Esophagus muscularis mucosa (tissue), 4 donors: ENCODE data around the gene PTGER3. TPM values are rescaled to one million over a fixed set of nuclear protein-coding genes. Genes with fewer than 3 reads are reported as not detected.
A peak's percentile ranks its signal among the peaks of the same experiment; 100 is the strongest.

Source experiments
- DNase-seq: peaks from one replicate; pipeline ENCODE4 v3.0.0-alpha.2; 2017; ENCODE audit errors: extremely low spot score
- H3K27ac ChIP-seq, 4 donors: fragments of 200-600 bp; sonication (generic); replicated peaks in 1 of 4; 1 replicate in 3 of 4; 2 replicates in 1 of 4; pipeline ENCODE4 v1.5.1; 2016 to 2019; ENCODE audit warnings: mild to moderate bottlenecking in 1 of 4
- H3K27me3 ChIP-seq, 4 donors: fragments of 200-600 bp; sonication (generic); one replicate each; pipeline versions ENCODE4 v1.5.1 to v1.6.0; 2016 to 2019
- H3K36me3 ChIP-seq, 4 donors: fragments of 200-600 bp; sonication (generic); one replicate each; pipeline ENCODE4 v1.5.1; 2016 to 2019
- H3K4me1 ChIP-seq, 4 donors: fragments of 200-600 bp; sonication (generic); one replicate each; pipeline ENCODE4 v1.5.1; 2016 to 2019
- H3K4me3 ChIP-seq, 4 donors: fragments of 200-600 bp; sonication (generic); 1 replicate in 2 of 4; 2 replicates in 2 of 4; pipeline ENCODE4 v1.5.1; 2016 to 2019; ENCODE audit warnings: mild to moderate bottlenecking in 4 of 4, moderate library complexity in 1 of 4
- H3K9me3 ChIP-seq, 4 donors: fragments of 200-600 bp; sonication (generic); 1 replicate in 3 of 4; 2 replicates in 1 of 4; pipeline ENCODE4 v1.5.1; 2016 to 2019
- CTCF ChIP-seq, 3 experiments: fragments of 200-600 bp in 2 of 3; fragments of 450-650 bp in 1 of 3; sonication (generic) in 2 of 3; IDR thresholded peaks; one replicate each; pipeline ENCODE4 v1.5.1; 2017 to 2019; ENCODE audit warnings: antibody characterized with exemption in 3 of 3, mild to moderate bottlenecking in 2 of 3, moderate library complexity in 1 of 3
- EP300 ChIP-seq: sonication (generic); formaldehyde crosslinking; IDR thresholded peaks from one replicate; pipeline ENCODE4 v1.6.1; 2017; ENCODE audit warnings: antibody characterized with exemption
- POLR2A ChIP-seq: fragments of 450-650 bp; IDR thresholded peaks from one replicate; pipeline ENCODE4 v1.6.1; 2017; ENCODE audit warnings: antibody characterized with exemption, moderate library complexity, mild to moderate bottlenecking, low read depth
- POLR2AphosphoS5 ChIP-seq, 2 donors: sonication (generic); formaldehyde crosslinking; IDR thresholded peaks; one replicate each; pipeline ENCODE4 v1.6.1; 2017; ENCODE audit warnings: antibody characterized with exemption in 2 of 2
- WGBS: methylation state at CpG from one replicate; pipeline ENCODE4 v1.1.5; 2018; 5-methylcytosine and 5-hydroxymethylcytosine counted together
- intact Hi-C: fragments of 100-400 bp; cut with DNase I; formaldehyde crosslinking; loops from one replicate; pipeline ENCODE4 v1.15.1; 2023
- total RNA-seq, 4 donors: library from RNA; depleted of rRNA; stranded (reverse); fragments of >200 nt; gene quantifications; one replicate each; pipeline versions ENCODE4 v1.1.0 to v1.2.1, GENCODE V29; 2016

PTGER3 gene
- total RNA-seq, 4 donors from 2014 or later = 5.4 to 34.8 (median 19.2) TPM

DNA sequence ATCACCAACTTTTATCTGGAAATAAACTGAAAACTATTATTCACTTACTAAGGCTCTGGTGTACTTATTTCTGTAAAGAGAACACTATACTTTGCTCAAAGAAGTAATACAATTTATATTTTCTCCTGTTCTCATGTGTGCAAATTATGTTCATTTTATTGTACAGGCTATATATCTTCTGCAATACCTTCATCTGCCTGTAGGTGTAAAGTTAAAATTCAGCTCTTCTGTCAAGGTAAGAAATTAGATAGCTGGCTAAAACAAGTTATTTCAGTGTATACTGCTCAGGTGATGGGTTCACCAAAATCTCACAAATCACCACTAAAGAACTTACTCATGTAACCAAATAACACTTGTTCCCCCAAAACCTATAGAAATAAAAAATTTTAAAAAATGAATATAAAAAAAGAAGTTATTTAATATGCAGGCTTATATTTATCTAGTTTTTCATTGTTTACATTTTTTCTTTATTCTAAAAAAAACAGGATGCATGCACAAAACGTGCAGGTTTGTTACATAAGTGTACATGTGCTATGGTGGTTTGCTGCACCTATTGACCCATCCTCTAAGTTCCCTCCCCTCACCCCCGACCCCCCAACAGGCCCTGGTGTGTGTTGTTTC is 81.5 kb downstream of the PTGER3 start:
- Histone ChIP-seq H3K4me3 (no peak overlapping the region), H3K4me1 (no peaks in the 10 kb centered on the region), H3K36me3 (no peaks in the 10 kb centered on the region), H3K27ac (no peak overlapping the region), H3K27me3 (no peaks in the 10 kb centered on the region), H3K9me3 (no peaks in the 10 kb centered on the region)
- intact Hi-C loops = no loop called here
- no peak for DNase-seq
- WGBS = 62% methylated on average over 2 of the region's 2 CpGs
- TF ChIP-seq POLR2AphosphoS5 (IDR thresholded peaks at IDR 0.05) (no peak), CTCF (IDR thresholded peaks at IDR 0.05) (peak in 2 of 3 experiments; percentile 21 to 33), POLR2A (no peak)

DNA sequence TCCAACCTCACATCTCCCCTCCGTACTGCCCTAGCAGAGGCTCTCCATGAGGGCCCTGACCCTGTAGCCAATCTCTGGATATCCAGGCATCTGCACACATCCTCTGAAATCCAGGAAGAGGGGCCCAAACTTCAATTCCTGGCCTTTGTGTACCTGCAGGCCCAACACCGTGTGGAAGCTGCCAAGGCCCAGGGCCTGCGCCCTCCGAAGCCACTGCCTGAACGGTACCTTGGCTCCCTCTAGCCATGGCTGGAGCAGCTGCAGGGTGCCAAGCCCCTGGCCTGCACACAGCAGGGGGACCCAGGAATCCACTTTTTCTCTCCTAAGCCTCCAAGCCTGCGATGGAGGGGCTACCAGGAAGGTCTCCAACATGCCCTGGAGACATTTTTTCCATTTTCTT is 84.2 kb downstream of the PTGER3 start:
- no peak overlapping the region for H3K27ac ChIP-seq
- H3K9me3 ChIP-seq = peaks cover 0 to 6% (median 0%) of the 10 kb centered on the region in 4 donors
- H3K4me3 ChIP-seq = no peak overlapping the region
- H3K27me3 ChIP-seq = no peaks in the 10 kb centered on the region
- no peak for DNase-seq
- H3K36me3 ChIP-seq = no peaks in the 10 kb centered on the region
- intact Hi-C loops = no loop called here
- 85% methylated on average over 6 of the region's 6 CpGs for WGBS
- no peaks in the 10 kb centered on the region for H3K4me1 ChIP-seq
- TF ChIP-seq POLR2AphosphoS5 (IDR thresholded peaks at IDR 0.05) (no peak), CTCF (IDR thresholded peaks at IDR 0.05) (no peak), POLR2A (no peak), EP300 (no peak)

DNA sequence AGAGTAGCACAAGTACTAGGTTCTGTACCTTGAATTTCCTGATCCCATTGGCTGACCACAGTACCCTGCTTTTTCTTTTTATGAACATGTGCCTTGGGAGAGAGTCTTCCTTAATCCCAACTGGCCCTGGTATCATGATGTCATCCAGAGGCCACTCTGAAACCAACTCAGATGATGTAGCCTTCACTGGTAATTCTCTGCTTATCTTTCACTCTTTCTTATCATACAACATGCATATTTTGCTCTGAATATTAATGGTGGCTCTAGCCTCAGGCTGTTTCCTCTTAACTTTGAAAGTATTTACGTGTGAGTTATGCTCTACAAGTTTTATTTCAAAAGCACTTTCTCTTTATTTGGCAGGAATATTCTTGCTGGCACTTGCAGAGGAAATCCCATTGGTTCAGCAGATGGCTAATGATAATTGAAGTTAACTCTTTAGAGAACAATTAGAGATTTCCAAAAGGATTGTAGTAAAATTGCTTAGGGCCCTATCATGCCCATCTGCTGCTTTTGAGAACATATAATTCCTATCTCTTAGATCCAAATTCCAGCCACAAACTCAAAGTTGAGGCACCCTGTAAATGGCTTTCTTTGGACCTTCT is 86.1 kb downstream of the PTGER3 start:
- no peak for TF ChIP-seq CTCF (IDR thresholded peaks at IDR 0.05)
- no peak for TF ChIP-seq POLR2AphosphoS5 (IDR thresholded peaks at IDR 0.05)
- no peak for TF ChIP-seq POLR2A
- no peak for TF ChIP-seq EP300
- Histone ChIP-seq H3K4me1 (peaks cover 0 to 2% (median 0%) of the 10 kb centered on the region in 4 donors), H3K9me3 (peaks cover 0 to 6% (median 0%) of the 10 kb centered on the region in 4 donors), H3K27ac (no peak overlapping the region), H3K27me3 (no peaks in the 10 kb centered on the region), H3K4me3 (no peak overlapping the region), H3K36me3 (no peaks in the 10 kb centered on the region)
- no peak for DNase-seq
- intact Hi-C loops = no loop called here
- 65% methylated on average over 1 of the region's 1 CpG for WGBS

GRCh38 chr1:70948396-70949017 is 99.1 kb downstream of the PTGER3 start:
- H3K36me3 ChIP-seq = no peaks in the 10 kb centered on the region
- no peak overlapping the region for H3K4me3 ChIP-seq
- no peaks in the 10 kb centered on the region for H3K4me1 ChIP-seq
- H3K9me3 ChIP-seq = no peaks in the 10 kb centered on the region
- TF ChIP-seq POLR2A = no peak
- no peaks in the 10 kb centered on the region for H3K27me3 ChIP-seq
- 82% methylated on average over 5 of the region's 5 CpGs for WGBS
- intact Hi-C loops = no loop called here
- H3K27ac ChIP-seq = no peak overlapping the region
- no peak for DNase-seq

DNA sequence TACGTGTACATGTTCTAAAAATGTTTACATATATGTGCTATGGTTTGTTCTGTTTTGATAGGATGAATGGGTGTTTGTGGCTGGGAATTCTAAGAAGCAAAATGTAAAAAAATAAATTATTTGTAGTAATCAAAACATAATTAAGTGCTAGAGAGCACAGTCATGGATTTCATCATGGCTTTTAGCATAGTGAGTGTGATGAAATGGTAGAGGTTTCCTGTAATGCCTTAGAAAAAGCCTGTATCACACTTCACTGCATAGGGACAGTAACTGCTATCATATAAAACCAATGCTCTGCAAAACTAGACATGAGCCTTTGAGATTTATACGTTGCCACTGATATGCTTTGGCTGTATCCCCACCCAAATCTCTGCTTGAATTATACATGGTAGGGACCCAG is 99.8 kb downstream of the PTGER3 start:
- WGBS = 90% methylated on average over 2 of the region's 2 CpGs
- intact Hi-C loops = no loop called here
- TF ChIP-seq EP300 = no peak
- no peak for TF ChIP-seq POLR2AphosphoS5 (IDR thresholded peaks at IDR 0.05)
- no peak for TF ChIP-seq POLR2A
- no peak for TF ChIP-seq CTCF (IDR thresholded peaks at IDR 0.05)
- no peaks in the 10 kb centered on the region for H3K27me3 ChIP-seq
- DNase-seq = no peak
- no peak overlapping the region for H3K4me3 ChIP-seq
- no peaks in the 10 kb centered on the region for H3K36me3 ChIP-seq
- H3K4me1 ChIP-seq = no peaks in the 10 kb centered on the region
- no peaks in the 10 kb centered on the region for H3K9me3 ChIP-seq
- no peak overlapping the region for H3K27ac ChIP-seq
